Loucy (cell line): ENCODE data around the gene DNLZ.

Experiments used
- CTCF ChIP-seq: fragments of 200-600 bp; sonication (generic); conservative IDR thresholded peaks from 2 replicates; pipeline ENCODE4 v1.5.1; 2014; ENCODE audit warnings: mild to moderate bottlenecking, antibody characterized with exemption, low read length
- EZH2phosphoT487 ChIP-seq: fragments of 200-600 bp; IDR thresholded peaks from 2 replicates; pipeline ENCODE4 v1.6.1; 2018; ENCODE audit warnings: antibody characterized with exemption, mild to moderate bottlenecking, moderate library complexity, borderline replicate concordance

DNA sequence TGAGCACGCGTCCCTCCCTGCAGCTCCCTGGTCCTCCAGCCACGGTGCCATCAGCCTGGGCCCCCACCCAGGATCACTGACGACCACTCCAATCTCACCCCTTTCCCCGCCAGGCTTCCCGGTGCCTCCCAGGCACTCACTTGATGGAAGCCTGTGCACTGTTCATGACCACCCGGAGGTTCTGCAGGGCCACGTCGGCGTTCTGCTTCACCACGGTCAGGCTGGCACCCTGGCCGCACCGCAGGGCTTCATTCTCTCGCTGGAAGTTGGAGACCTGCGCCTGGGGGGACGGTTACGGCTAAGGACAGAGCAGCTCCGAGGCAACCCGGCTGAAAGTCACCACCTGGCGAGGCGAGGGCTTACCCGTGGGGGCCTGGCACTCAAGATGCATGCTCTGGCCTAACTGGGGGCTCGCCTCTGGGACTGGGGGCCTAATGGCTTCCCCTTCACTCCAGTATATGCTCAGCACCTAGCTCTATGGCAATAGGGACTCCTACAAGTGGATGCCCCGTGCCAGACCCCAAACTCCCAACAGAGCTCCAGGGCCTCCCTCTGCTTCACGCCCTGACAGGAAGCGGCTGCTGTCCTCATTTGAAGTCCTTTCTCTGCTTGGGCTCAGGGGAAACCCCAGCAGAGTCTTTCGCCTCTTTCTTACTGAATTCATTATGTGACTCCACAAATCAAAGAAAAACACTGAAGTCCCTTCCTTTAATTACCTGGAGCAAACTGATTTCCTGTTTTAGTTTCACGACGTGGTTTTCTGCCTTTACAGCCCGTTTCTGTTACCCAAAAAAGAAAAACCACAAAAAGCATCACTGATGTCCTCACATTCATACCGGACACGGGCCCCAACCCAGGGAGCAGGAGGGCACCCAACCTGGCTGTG, 40.6 kb upstream of the DNLZ start:
- no peak for TF ChIP-seq CTCF
- TF ChIP-seq EZH2phosphoT487: no peak
